HepG2 (cell line): ENCODE measurements around the gene PRR36.

Experiments used
- BRCA1 ChIP-seq: sonication (generic); formaldehyde crosslinking; IDR thresholded peaks from 2 replicates; pipeline ENCODE4 v1.4.0; 2020; ENCODE audit warnings: missing genetic modification reagents
- DPF2 ChIP-seq: sonication (generic); formaldehyde crosslinking; IDR thresholded peaks from 2 replicates; pipeline ENCODE4 v1.4.0; 2020; ENCODE audit warnings: mild to moderate bottlenecking, low read depth, missing genetic modification reagents, borderline replicate concordance
- MBD4 ChIP-seq: IDR thresholded peaks from 2 replicates; pipeline ENCODE4 v1.6.1; 2012; ENCODE audit warnings: low read length, inconsistent platforms, borderline replicate concordance
- NCOR1 ChIP-seq: fragments of 200-600 bp; sonication (generic); IDR thresholded peaks from 2 replicates; pipeline ENCODE4 v1.7.0; 2017; ENCODE audit warnings: antibody characterized with exemption, low read length, borderline replicate concordance
- NFRKB ChIP-seq: fragments of 450-650 bp; IDR thresholded peaks from 2 replicates; pipeline ENCODE4 v1.6.1; 2017
- PHF8 ChIP-seq: sonication (generic); formaldehyde crosslinking; IDR thresholded peaks from 2 replicates; pipeline ENCODE4 v1.5.0; 2020; ENCODE audit warnings: missing genetic modification reagents
- POLR2AphosphoS5 ChIP-seq: IDR thresholded peaks from 2 replicates; pipeline ENCODE4 v1.6.1; 2012; ENCODE audit warnings: low read depth, low read length
- RELA ChIP-seq: sonication (generic); formaldehyde crosslinking; IDR thresholded peaks from 2 replicates; pipeline ENCODE4 v1.4.0; 2020; ENCODE audit warnings: missing genetic modification reagents
- SAFB2 ChIP-seq: sonication (generic); formaldehyde crosslinking; IDR thresholded peaks from 2 replicates; pipeline ENCODE4 v1.5.1; 2020; ENCODE audit warnings: missing genetic modification reagents, low read depth, mild to moderate bottlenecking, borderline replicate concordance
- SNRNP70 ChIP-seq: fragments of 200-400 bp; formaldehyde crosslinking; IDR thresholded peaks from 2 replicates; pipeline ENCODE4 v1.6.1; 2017; ENCODE audit warnings: mild to moderate bottlenecking, low read depth, low read length, moderate library complexity
- SP4 ChIP-seq: sonication (generic); formaldehyde crosslinking; IDR thresholded peaks from 2 replicates; pipeline ENCODE4 v1.8.1; 2023; ENCODE audit warnings: mild to moderate bottlenecking, missing genetic modification reagents
- TBP ChIP-seq: sonication (generic); formaldehyde crosslinking; IDR thresholded peaks from 2 replicates; pipeline ENCODE4 v1.5.0; 2020; ENCODE audit warnings: missing genetic modification reagents
- ZFYVE20 ChIP-seq: sonication (generic); formaldehyde crosslinking; IDR thresholded peaks from 2 replicates; pipeline ENCODE4 v1.8.0; 2023; ENCODE audit warnings: low read depth, mild to moderate bottlenecking, moderate library complexity, missing genetic modification reagents, borderline replicate concordance
- ZNF563 ChIP-seq: sonication (generic); formaldehyde crosslinking; IDR thresholded peaks from 2 replicates; pipeline ENCODE4 v1.8.0; 2022; ENCODE audit warnings: mild to moderate bottlenecking, moderate library complexity, missing genetic modification reagents

- TF ChIP-seq MBD4: no peak
- TF ChIP-seq TBP (CRISPR knock-in tag): no peak
- no peak for TF ChIP-seq POLR2AphosphoS5
- no peak for TF ChIP-seq ZNF563 (CRISPR knock-in tag)
- no peak for TF ChIP-seq PHF8
- TF ChIP-seq ZFYVE20 (CRISPR knock-in tag): no peak
- TF ChIP-seq SAFB2 (CRISPR knock-in tag): no peak
- TF ChIP-seq NCOR1: no peak
- no peak for TF ChIP-seq SNRNP70
- no peak for TF ChIP-seq RELA (CRISPR knock-in tag)
- no peak for TF ChIP-seq BRCA1 (CRISPR knock-in tag)
- TF ChIP-seq NFRKB: no peak
- TF ChIP-seq DPF2 (CRISPR knock-in tag): no peak
- TF ChIP-seq SP4 (CRISPR knock-in tag): no peak
These were observed 45.0 kb downstream of the PRR36 start for GRCh38 chr19:7829166-7829520.
